ENCODE measurements around the gene OR2Y1. TPM values are rescaled to one million over a fixed set of nuclear protein-coding genes. Genes with fewer than 3 reads are reported as not detected.
"Not testable (repeated sequence)": the region's sequence is repeated elsewhere in the genome, so short reads cannot be mapped to it uniquely, and the experiment has no call there.

The OR2Y1 gene
- total RNA-seq, 2 donors from 2014 or later: not detected

GRCh38 chr5:180718810-180719453, 20.9 kb downstream of the OR2Y1 start:
- peak; percentile 6 for DNase-seq (ENCODE audit: low spot score)
- no peaks in the 10 kb centered on the region for H3K9me3 ChIP-seq
- no peak overlapping the region for H3K27ac ChIP-seq
- no peak overlapping the region for H3K4me3 ChIP-seq
- TF ChIP-seq, protein P1, sequence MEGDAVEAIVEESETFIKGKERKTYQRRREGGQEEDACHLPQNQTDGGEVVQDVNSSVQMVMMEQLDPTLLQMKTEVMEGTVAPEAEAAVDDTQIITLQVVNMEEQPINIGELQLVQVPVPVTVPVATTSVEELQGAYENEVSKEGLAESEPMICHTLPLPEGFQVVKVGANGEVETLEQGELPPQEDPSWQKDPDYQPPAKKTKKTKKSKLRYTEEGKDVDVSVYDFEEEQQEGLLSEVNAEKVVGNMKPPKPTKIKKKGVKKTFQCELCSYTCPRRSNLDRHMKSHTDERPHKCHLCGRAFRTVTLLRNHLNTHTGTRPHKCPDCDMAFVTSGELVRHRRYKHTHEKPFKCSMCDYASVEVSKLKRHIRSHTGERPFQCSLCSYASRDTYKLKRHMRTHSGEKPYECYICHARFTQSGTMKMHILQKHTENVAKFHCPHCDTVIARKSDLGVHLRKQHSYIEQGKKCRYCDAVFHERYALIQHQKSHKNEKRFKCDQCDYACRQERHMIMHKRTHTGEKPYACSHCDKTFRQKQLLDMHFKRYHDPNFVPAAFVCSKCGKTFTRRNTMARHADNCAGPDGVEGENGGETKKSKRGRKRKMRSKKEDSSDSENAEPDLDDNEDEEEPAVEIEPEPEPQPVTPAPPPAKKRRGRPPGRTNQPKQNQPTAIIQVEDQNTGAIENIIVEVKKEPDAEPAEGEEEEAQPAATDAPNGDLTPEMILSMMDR (IDR thresholded peaks at IDR 0.05): peak in 3 of 4 experiments; percentile 24 to 38 (median 33)
- no peak for TF ChIP-seq POLR2AphosphoS5 (IDR thresholded peaks at IDR 0.05)
- intact Hi-C loops (cut with DNase I): no loop called here
- H3K4me1 ChIP-seq (replicated peaks): no peaks in the 10 kb centered on the region
- WGBS: 31% methylated on average over 6 of the region's 6 CpGs
- no peaks in the 10 kb centered on the region for H3K36me3 ChIP-seq
- H3K27me3 ChIP-seq (replicated peaks; ENCODE audit: insufficient read depth): no peaks in the 10 kb centered on the region

DNA sequence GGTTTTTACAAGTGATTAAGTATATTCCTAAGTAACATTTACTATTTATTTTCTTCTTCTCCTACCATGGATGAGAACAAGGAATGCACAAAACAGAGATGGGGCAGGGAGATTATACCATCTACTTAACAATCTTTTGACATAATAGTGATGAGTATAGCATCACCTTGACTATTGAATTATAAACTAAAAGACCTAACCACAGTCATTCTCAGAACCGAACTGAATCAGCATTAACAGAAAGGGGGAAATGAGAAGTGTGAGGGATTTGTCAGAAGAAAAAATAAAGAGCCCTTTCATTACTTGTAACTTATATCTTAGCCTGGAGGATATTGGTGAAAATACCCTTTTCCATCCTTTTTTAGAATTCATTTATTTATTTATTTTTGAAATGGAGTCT, 21.9 kb downstream of the OR2Y1 start:
- DNase-seq (ENCODE audit: low spot score): no peak
- no peaks in the 10 kb centered on the region for H3K27me3 ChIP-seq (replicated peaks; ENCODE audit: insufficient read depth)
- no peak overlapping the region for H3K4me3 ChIP-seq
- H3K27ac ChIP-seq: no peak overlapping the region
- 77% methylated on average over 1 of the region's 1 CpG for WGBS
- no peaks in the 10 kb centered on the region for H3K36me3 ChIP-seq
- intact Hi-C loops (cut with DNase I): no loop called here
- H3K9me3 ChIP-seq: no peaks in the 10 kb centered on the region
- TF ChIP-seq POLR2AphosphoS5 (IDR thresholded peaks at IDR 0.05) (no peak), POLR2A (IDR thresholded peaks at IDR 0.05) (no peak)
- TF ChIP-seq, protein P1 (IDR thresholded peaks at IDR 0.05): no peak
- H3K4me1 ChIP-seq (replicated peaks): no peaks in the 10 kb centered on the region

DNA sequence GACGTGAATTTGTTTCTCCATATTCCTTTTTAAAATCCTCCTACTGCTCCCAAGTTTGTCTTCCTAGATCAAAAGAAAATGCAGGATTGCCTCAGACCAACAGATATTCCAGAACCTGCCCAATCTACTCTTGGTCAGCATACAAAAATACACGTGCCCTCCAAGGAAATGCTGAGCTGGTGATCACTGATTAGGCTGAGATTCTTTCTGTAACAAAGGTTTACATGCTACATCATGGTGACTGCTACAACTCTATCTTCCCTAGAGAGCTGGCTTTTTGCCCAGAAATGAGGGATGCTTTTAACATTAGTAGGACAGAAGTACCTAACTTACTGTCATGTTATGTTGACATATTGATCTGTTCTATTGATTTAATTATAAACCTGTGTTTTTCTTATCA, 35.5 kb downstream of the OR2Y1 start:
- Histone ChIP-seq H3K9me3 (no peaks in the 10 kb centered on the region), H3K4me1 (replicated peaks) (no peaks in the 10 kb centered on the region), H3K36me3 (no peaks in the 10 kb centered on the region), H3K27me3 (replicated peaks; ENCODE audit: insufficient read depth) (peaks cover 2% of the 10 kb centered on the region), H3K27ac (no peak overlapping the region), H3K4me3 (no peak overlapping the region)
- intact Hi-C loops (cut with DNase I): no loop called here
- 17% methylated on average over 2 of the region's 2 CpGs for WGBS
- no peak for TF ChIP-seq POLR2A (IDR thresholded peaks at IDR 0.05)
- TF ChIP-seq, protein P1 (IDR thresholded peaks at IDR 0.05): no peak
- TF ChIP-seq POLR2AphosphoS5 (IDR thresholded peaks at IDR 0.05): no peak
- DNase-seq (ENCODE audit: low spot score): no peak

- WGBS: 48% methylated on average over 7 of the region's 7 CpGs
Observed at GRCh38 chr5:180703912-180704311, 35.9 kb downstream of the OR2Y1 start.

GRCh38 chr5:180703371-180703770, 36.5 kb downstream of the OR2Y1 start:
- H3K4me3 ChIP-seq; DNase-seq (ENCODE audit: low spot score); intact Hi-C loops (cut with DNase I); H3K9me3 ChIP-seq; H3K4me1 ChIP-seq (replicated peaks); H3K27ac ChIP-seq; H3K27me3 ChIP-seq (replicated peaks; ENCODE audit: insufficient read depth); H3K36me3 ChIP-seq: not testable (repeated sequence)
- WGBS: 82% methylated on average over 2 of the region's 2 CpGs

More at GRCh38 chr5:180703912-180704311, 35.9 kb downstream of the OR2Y1 start:
- Histone ChIP-seq H3K27ac (no peak overlapping the region), H3K36me3 (no peaks in the 10 kb centered on the region), H3K27me3 (replicated peaks; ENCODE audit: insufficient read depth) (peaks cover 2% of the 10 kb centered on the region), H3K4me1 (replicated peaks) (no peaks in the 10 kb centered on the region), H3K4me3 (no peak overlapping the region), H3K9me3 (no peaks in the 10 kb centered on the region)
- TF ChIP-seq POLR2AphosphoS5 (IDR thresholded peaks at IDR 0.05): no peak
- no peak for TF ChIP-seq POLR2A (IDR thresholded peaks at IDR 0.05)
- TF ChIP-seq, protein P1 (IDR thresholded peaks at IDR 0.05): no peak
- DNase-seq (ENCODE audit: low spot score): no peak
- intact Hi-C loops (cut with DNase I): no loop called here

GRCh38 chr5:180700440-180700839, 39.4 kb downstream of the OR2Y1 start:
- 91% methylated on average over 4 of the region's 4 CpGs for WGBS
- H3K4me3 ChIP-seq; H3K27ac ChIP-seq; DNase-seq (ENCODE audit: low spot score); H3K27me3 ChIP-seq (replicated peaks; ENCODE audit: insufficient read depth); intact Hi-C loops (cut with DNase I); H3K4me1 ChIP-seq (replicated peaks); H3K36me3 ChIP-seq; H3K9me3 ChIP-seq: not testable (repeated sequence)

Measured in prostate gland (tissue), 2 donors.